GM21576 (cell line): ENCODE measurements around the gene ZNF683.
"Not testable (repeated sequence)": the region's sequence is repeated elsewhere in the genome, so short reads cannot be mapped to it uniquely, and the experiment has no call there.

Source experiments
- ATAC-seq: cut with Tn5 transposase; IDR thresholded peaks from one replicate; pipeline ENCODE4 v1.9.1; 2021; ENCODE audit warnings: mild to moderate bottlenecking, moderate library complexity; ENCODE audit not compliant: unreplicated experiment

The ZNF683 gene

GRCh38 chr1:26372611-26373010 is at the start of gene ZNF683:
Gene ZNF683, minus strand, starts transcription at chr1:26372750. Its CDS starts 4,179 bp downstream, at chr1:26368571.
- ATAC-seq: not testable (repeated sequence)

DNA sequence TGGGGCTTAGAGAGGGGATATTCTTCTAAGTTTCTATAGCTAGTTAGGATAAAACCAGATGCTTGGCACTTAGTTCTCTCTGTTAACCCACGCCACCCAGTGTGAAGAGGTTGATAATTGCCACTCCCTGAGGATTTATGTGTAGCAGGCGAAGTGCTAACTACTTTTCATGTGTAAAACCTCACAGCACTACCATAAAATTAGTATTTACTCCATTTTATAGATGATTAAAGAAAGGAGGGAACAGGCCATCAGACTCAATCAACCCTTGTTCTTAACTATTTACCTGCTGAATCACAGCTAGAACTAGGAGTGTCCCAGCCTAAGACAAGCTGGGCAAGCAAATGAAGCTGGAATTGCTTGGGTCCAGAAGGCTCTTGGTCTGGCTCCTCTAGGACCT is 46.9 kb upstream of the ZNF683 start:
- ATAC-seq: no peak

- no peak for ATAC-seq
These were observed 46.4 kb upstream of the ZNF683 start for GRCh38 chr1:26418865-26419349.

DNA sequence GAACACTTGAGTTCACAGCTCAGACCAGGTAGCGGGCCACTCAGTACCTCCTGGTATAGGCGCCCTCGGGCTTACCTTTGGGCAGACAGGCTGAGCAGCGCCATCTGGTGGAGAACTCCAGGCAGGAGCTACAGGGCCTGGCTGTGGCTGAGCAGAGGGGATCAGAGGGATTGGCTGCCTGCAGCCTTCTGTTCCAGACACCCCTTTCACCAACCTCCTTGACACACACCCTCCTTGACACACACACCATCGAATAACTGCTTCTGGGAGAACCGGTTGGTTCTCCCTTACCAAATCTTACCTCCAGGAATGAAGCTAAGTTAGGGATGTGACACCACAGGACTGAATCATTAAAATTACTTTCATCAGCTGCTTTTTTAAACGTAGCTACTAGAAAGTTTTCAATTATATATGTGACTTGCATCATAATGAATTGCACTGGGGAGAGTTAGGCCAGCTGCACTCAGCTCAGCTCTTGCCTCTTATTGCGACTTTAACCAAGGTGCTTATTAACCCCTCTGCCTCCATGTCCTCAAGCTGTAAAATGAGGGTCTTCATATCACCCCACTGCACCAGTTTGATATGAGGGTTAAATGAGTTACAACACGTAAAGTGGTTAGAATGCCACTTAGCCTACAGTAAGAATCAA is 44.7 kb upstream of the ZNF683 start:
- ATAC-seq: no peak

DNA sequence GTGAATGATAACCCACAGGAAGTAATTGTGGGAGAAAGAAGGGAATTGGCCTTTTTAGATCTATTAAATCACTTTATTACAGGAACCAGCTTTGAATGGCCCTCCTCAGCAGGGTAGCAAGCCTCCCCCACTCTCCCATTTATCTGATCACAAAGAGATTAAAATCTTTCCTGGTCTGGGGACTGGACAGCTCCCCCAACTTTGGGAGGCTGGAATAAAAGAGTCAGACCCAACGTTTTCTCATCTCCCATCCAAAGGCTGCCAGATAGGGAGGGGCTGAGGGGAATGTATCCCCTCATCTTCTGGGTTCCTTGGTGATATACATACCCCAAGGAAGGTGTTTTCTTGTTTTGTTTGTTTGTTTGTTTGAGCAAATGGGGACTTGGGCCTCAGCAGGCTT is 40.5 kb upstream of the ZNF683 start:
- ATAC-seq: no peak

DNA sequence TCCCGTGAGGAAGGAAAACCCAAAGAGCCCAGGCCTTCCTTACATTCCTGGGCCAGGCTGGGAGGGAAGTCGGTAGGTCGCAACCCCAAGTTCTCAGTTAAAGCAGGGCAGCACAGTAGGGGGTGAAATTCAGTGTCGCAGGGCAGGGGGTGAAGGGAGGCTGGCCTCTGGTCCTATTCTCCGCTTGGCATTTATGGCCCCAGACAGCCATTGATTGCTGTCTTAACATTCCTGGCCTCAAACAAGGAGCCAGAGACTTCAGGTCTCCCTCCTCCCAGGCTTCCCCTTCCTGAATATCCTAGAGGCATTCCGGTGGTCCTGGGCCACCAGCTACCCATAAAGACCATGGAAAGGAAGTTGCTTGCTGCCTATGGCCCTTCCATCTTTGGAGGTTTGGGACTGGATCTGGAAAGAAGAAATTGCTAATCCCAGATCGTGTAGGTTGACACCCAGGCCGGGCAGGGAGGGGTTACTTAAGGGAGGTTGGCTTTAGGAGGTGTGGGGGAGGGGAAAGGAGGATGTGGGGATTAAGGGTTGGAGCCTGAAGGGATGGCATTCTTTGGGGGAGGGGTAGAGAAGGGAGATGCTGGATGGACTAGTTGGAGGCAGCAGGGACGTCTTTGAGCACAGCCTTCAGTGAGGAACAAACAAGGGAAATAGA is 39.8 kb upstream of the ZNF683 start:
- ATAC-seq: no peak

- ATAC-seq: no peak
These were observed 39.1 kb upstream of the ZNF683 start for GRCh38 chr1:26411624-26412074.

DNA sequence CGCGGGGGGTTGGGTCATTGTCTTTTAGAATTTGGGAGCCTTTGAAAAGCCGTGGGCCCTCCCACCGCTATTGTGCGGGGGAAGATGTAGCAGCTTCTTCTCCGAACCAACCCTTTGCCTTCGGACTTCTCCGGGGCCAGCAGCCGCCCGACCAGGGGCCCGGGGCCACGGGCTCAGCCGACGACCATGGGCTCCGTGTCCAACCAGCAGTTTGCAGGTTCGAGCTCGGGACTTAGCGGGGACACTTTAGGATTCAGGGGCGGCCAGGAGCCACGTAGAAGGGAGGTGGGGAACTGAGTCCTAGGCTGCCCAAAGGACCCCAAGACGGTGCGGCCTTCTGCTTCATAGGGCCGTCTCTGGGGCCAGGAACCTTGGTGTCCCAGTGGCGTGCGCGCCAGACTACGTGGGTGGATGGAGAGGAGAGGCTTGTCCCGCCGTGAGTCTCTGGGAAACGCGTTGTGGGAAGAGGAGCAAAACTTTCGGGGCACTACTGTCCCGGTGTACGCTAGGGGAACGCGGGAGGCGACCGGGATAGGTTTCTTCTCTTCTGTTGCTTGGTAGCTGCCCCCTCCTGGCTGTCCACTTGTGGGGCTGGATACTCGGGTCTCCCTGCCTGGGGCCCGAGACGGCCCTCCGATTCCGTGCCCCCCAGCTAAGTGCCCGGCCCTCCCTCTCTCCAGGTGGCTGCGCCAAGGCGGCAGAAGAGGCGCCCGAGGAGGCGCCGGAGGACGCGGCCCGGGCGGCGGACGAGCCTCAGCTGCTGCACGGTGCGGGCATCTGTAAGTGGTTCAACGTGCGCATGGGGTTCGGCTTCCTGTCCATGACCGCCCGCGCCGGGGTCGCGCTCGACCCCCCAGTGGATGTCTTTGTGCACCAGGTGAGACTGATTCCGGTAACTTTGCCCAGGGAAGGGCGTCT is 38.4 kb upstream of the ZNF683 start, which contains the start of gene LIN28A:
Gene LIN28A (plus strand): TSS at position 112 of the 918 bp plus-strand sequence. CDS start 75 bp downstream, at position 187.
- no peak for ATAC-seq

DNA sequence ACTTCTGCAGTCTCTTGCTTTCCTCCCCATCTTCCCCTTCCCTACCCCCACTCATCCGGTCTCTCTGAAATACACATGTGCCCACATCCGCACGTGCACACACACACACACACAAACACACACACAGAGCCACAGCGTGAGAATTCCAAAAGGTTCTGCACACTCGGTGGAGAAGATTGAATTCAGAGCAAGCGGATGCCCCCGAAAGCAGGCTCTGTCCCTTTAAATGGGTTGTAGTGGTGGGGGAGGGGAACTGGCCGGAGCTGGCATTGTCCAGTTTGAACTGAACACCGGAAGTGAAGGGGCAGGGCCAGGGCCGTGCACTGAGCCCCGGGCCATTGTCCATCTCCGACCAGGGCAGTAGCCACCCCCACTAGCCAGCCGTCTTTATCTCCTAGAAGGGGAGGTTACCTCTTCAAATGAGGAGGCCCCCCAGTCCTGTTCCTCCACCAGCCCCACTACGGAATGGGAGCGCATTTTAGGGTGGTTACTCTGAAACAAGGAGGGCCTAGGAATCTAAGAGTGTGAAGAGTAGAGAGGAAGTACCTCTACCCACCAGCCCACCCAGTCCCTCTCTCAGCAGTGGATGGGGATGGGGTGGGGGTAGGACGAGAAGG is 36.7 kb upstream of the ZNF683 start:
- ATAC-seq: no peak

GRCh38 chr1:26408604-26409003 is 36.1 kb upstream of the ZNF683 start:
- ATAC-seq: no peak

- ATAC-seq: no peak
These were observed 32.8 kb upstream of the ZNF683 start for GRCh38 chr1:26405281-26405915.

DNA sequence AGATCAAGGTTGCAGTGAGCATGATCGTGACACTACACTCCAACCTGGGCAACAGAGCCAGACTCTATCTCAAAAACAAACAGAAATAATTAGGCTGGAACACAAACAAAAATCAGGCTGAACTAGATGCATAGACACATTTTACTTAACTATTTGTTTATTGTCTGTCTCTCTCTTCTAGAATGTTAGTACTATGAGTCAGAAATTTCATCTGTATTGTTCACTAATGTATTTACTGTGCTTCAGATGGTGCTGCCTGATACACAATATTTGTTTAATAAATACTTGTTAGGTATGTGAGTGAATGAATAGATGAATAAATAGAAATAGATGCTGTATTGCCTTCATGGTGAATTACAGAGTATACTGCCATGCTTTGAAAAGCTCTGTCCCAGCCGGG is 32.1 kb upstream of the ZNF683 start:
- no peak for ATAC-seq

- ATAC-seq: no peak
These were observed 31.1 kb upstream of the ZNF683 start for GRCh38 chr1:26403656-26404055.

DNA sequence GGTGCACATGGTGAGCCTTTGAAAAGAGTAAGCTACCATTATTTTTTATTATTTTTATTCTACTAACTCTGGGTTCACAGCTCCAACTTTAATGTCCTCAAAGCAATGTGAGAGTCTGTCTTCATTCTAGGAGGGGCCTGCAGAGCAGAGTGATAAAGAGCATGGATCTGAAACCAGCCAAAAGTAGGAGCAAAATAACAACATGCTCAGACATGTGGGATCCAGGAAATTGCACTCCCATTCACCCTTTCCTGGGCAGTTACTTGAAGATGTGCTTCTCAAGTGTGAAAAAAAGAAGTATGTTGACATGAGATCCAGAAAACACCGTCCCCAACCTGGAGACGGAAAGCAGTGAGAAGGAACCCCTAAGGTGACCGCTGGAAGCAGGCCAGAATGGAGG is 29.3 kb upstream of the ZNF683 start:
- ATAC-seq: no peak

- no peak for ATAC-seq
These were observed 26.5 kb upstream of the ZNF683 start for GRCh38 chr1:26399034-26399433.

DNA sequence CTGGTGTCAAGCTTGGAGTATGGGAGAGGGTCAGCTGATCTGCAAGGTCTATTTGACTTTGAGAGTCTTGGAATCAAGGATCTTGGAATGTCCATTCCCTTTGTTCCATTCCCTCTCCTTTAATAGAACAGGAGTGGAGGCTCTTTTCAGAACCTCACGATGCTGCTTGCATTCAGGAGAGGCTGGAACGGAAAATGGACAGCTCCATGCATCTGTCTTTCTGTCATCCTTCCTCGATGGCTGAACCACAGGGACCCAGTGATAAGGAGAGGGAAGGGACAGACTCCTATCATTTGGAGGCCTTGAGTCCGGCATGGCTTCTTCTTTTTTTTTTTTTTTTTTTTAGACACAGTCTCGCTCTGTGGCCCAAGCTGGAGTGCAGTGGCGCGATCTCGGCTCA is 23.2 kb upstream of the ZNF683 start:
- no peak for ATAC-seq

- ATAC-seq: no peak
These were observed 18.9 kb upstream of the ZNF683 start for GRCh38 chr1:26391450-26391849.

DNA sequence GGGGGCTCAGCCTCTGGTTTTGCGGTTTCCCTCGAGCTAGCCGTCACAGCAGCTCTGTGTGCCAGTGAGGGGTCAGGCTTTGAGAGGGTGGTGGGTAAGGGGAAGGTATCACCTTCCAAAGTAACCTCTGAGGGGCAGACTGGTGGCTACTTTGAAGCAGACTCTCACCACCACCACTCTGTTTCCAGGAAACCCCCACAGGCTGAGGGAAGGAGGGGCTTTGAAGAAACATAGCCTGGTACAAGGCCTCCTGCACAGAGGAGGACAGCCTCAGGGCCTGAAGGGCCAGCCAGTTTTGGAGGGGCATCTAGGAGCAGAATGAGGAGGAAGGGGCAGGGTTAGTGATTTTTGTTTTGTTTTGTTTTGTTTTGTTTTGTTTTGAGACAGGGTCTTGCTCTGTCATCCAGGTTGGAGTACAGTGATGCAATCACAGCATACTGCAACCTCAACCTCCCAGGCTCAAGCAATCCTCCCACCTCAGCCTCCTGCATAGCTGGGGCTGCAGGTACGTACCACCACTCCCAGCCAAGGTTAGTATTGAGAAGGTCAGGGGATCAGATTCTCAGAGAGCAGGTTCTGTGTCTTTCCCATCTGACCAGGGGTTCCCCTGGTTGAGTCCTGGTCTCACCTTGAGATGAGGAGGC is 17.2 kb upstream of the ZNF683 start:
- no peak for ATAC-seq

DNA sequence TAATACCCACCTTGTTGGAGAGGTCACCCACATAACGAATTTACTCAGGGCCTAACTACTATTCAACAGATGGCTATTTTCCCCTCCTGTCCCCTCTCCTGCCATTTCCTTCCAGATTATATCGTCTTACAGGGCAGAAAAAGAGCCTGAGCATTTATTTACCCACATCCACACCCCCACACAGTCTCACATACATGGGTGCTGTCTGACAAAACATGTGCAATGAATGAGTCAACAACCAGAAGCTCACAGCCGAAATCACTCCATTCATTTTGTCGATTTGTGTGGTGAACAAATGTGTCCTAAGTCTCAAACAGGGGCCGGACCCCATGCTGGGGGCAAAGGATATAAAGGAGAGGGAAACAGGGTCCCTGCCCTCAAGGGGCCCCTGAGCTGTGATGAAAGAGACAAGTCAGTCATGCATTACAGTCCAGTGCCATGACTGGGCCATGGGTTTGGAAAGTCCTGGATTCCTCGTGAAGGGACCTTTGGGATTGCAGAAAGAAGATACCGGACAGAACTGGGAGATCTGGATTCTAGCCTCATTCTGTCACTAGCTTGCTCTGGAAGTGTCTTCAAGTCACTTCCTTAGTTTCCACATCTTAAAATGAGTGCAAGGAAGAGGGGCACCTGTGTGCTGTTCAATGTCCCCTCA is 16.4 kb upstream of the ZNF683 start:
- no peak for ATAC-seq
